ENCODE measurements around the gene RTN4R.
A peak's percentile ranks its signal among the peaks of the same experiment; 100 is the strongest.

The RTN4R gene

GRCh38 chr22:20258584-20259326, 9.4 kb downstream of the RTN4R start:
- no peak overlapping the region for H3K4me3 ChIP-seq (replicated peaks; ENCODE audit: low read depth, low read length)
- DNase-seq (ENCODE audit: extremely low read depth, low read depth), result no peak
- peak; percentile 53 for TF ChIP-seq CTCF (IDR thresholded peaks at IDR 0.05; ENCODE audit: low read depth, low read length, missing control alignments)

- no peak overlapping the region for H3K4me3 ChIP-seq (replicated peaks; ENCODE audit: low read depth, low read length)
- TF ChIP-seq CTCF (IDR thresholded peaks at IDR 0.05; ENCODE audit: low read depth, low read length, missing control alignments), result no peak
- no peak for DNase-seq (ENCODE audit: extremely low read depth, low read depth)
Observed at GRCh38 chr22:20258021-20258299, 10.2 kb downstream of the RTN4R start.

GRCh38 chr22:20257212-20258020, 10.7 kb downstream of the RTN4R start:
- no peak for DNase-seq (ENCODE audit: extremely low read depth, low read depth)
- no peak overlapping the region for H3K4me3 ChIP-seq (replicated peaks; ENCODE audit: low read depth, low read length)
- TF ChIP-seq CTCF (IDR thresholded peaks at IDR 0.05; ENCODE audit: low read depth, low read length, missing control alignments), result no peak

- TF ChIP-seq CTCF (IDR thresholded peaks at IDR 0.05; ENCODE audit: low read depth, low read length, missing control alignments), result no peak
- no peak overlapping the region for H3K4me3 ChIP-seq (replicated peaks; ENCODE audit: low read depth, low read length)
- no peak for DNase-seq (ENCODE audit: extremely low read depth, low read depth)
Observed at GRCh38 chr22:20256551-20257211, 11.4 kb downstream of the RTN4R start.

GRCh38 chr22:20256027-20256426, 12.1 kb downstream of the RTN4R start:
- no peak for DNase-seq (ENCODE audit: extremely low read depth, low read depth)
- TF ChIP-seq CTCF (IDR thresholded peaks at IDR 0.05; ENCODE audit: low read depth, low read length, missing control alignments), result no peak
- H3K4me3 ChIP-seq (replicated peaks; ENCODE audit: low read depth, low read length), result no peak overlapping the region

GRCh38 chr22:20254975-20255946, 12.9 kb downstream of the RTN4R start:
- DNase-seq (ENCODE audit: extremely low read depth, low read depth), result no peak
- H3K4me3 ChIP-seq (replicated peaks; ENCODE audit: low read depth, low read length), result no peak overlapping the region
- TF ChIP-seq CTCF (IDR thresholded peaks at IDR 0.05; ENCODE audit: low read depth, low read length, missing control alignments), result no peak
